HEK293 (cell line): Measurements from ENCODE around the gene OLFM2.

Experiments used
- CTCF ChIA-PET: fragments of 350-600 bp; formaldehyde crosslinking; extraction: SDS; loops from one replicate; lab custom pipeline; 2021; ENCODE audit warnings: antibody characterized with exemption; lab: Yijun Ruan, JAX
- POLR2A ChIA-PET: fragments of 300-600 bp; formaldehyde crosslinking; extraction: SDS; loops from one replicate; lab custom pipeline; 2020; ENCODE audit warnings: antibody characterized with exemption, inconsistent platforms; lab: Yijun Ruan, JAX
- H3K27ac ChIP-seq: fragments of 200-500 bp; sonication (Bioruptor generic); 2 replicates; pipeline ENCODE4 v1.5.1; 2014; ENCODE audit warnings: low read depth, low read length, control low read depth, inconsistent platforms; ENCODE audit errors: extremely low read depth
- H3K36me3 ChIP-seq, 2 experiments: fragments of 200-500 bp in 1 of 2; sonication (Bioruptor generic) in 1 of 2; 1 replicate in 1 of 2; 2 replicates in 1 of 2; pipeline ENCODE4 v1.5.1; 2014 to 2017; ENCODE audit warnings: inconsistent platforms in 2 of 2, low read length in 2 of 2; ENCODE audit not compliant: control insufficient read depth in 2 of 2, insufficient read depth in 1 of 2
- H3K4me1 ChIP-seq: fragments of 200-500 bp; sonication (Bioruptor generic); 2 replicates; pipeline ENCODE4 v1.5.1; 2014; ENCODE audit warnings: mild to moderate bottlenecking, low read length, inconsistent platforms; ENCODE audit not compliant: control insufficient read depth, insufficient read depth
- H3K4me3 ChIP-seq: 2 replicates; pipeline ENCODE4 v1.5.1; 2011; ENCODE audit warnings: low read depth, mild to moderate bottlenecking, control low read depth, low read length, moderate library complexity
- H3K9me3 ChIP-seq: fragments of 200-500 bp; sonication (Bioruptor generic); 2 replicates; pipeline ENCODE4 v1.5.1; 2014; ENCODE audit warnings: low read depth, low read length, inconsistent platforms; ENCODE audit not compliant: control insufficient read depth, insufficient read depth
- GLI4 ChIP-seq: fragments of 450-650 bp; formaldehyde crosslinking; IDR thresholded peaks from 2 replicates; pipeline ENCODE4 v1.5.1; 2016; ENCODE audit warnings: missing biosample characterization, missing genetic modification characterization
- KLF10 ChIP-seq: fragments of 450-650 bp; IDR thresholded peaks from 2 replicates; pipeline ENCODE4 v1.5.1; 2018; ENCODE audit warnings: missing biosample characterization, mild to moderate bottlenecking, missing genetic modification characterization
- KLF16 ChIP-seq: fragments of 450-650 bp; formaldehyde crosslinking; IDR thresholded peaks from 2 replicates; pipeline ENCODE4 v1.5.1; 2017; ENCODE audit warnings: missing biosample characterization, missing genetic modification characterization
- KLF17 ChIP-seq: fragments of 450-650 bp; formaldehyde crosslinking; IDR thresholded peaks from 2 replicates; pipeline ENCODE4 v1.5.1; 2016; ENCODE audit warnings: missing biosample characterization, missing genetic modification characterization
- PATZ1 ChIP-seq: fragments of 450-650 bp; formaldehyde crosslinking; IDR thresholded peaks from 2 replicates; pipeline ENCODE4 v1.5.1; 2016; ENCODE audit warnings: missing biosample characterization, missing genetic modification characterization
- SP2 ChIP-seq: fragments of 450-650 bp; formaldehyde crosslinking; IDR thresholded peaks from 2 replicates; pipeline ENCODE4 v1.5.1; 2016; ENCODE audit warnings: missing biosample characterization, missing genetic modification characterization
- TCF7L2 ChIP-seq: IDR thresholded peaks from 2 replicates; pipeline ENCODE4 v1.6.1; 2011; ENCODE audit warnings: low read depth, mild to moderate bottlenecking, inconsistent platforms, low read length, moderate library complexity, borderline replicate concordance
- ZBTB1 ChIP-seq: fragments of 450-650 bp; formaldehyde crosslinking; IDR thresholded peaks from 2 replicates; pipeline ENCODE4 v1.5.1; 2016; ENCODE audit warnings: missing biosample characterization, missing genetic modification characterization
- ZBTB17 ChIP-seq: fragments of 450-650 bp; formaldehyde crosslinking; IDR thresholded peaks from 2 replicates; pipeline ENCODE4 v1.5.1; 2016; ENCODE audit warnings: missing biosample characterization, missing genetic modification characterization
- ZFP69B ChIP-seq: fragments of 450-650 bp; formaldehyde crosslinking; IDR thresholded peaks from 2 replicates; pipeline ENCODE4 v1.5.1; 2016; ENCODE audit warnings: missing biosample characterization, missing genetic modification characterization
- ZNF133 ChIP-seq: fragments of 450-650 bp; formaldehyde crosslinking; IDR thresholded peaks from 2 replicates; pipeline ENCODE4 v1.5.1; 2016; ENCODE audit warnings: missing biosample characterization, missing genetic modification characterization
- ZNF146 ChIP-seq: fragments of 450-650 bp; formaldehyde crosslinking; IDR thresholded peaks from 2 replicates; pipeline ENCODE4 v1.5.1; 2016; ENCODE audit warnings: missing biosample characterization, missing genetic modification characterization
- ZNF169 ChIP-seq: fragments of 450-650 bp; formaldehyde crosslinking; IDR thresholded peaks from 2 replicates; pipeline ENCODE4 v1.5.1; 2016; ENCODE audit warnings: missing biosample characterization, missing genetic modification characterization
- ZNF341 ChIP-seq: fragments of 450-650 bp; formaldehyde crosslinking; IDR thresholded peaks from 2 replicates; pipeline ENCODE4; 2016; ENCODE audit warnings: low read depth, missing biosample characterization, missing genetic modification characterization
- ZNF629 ChIP-seq: fragments of 450-650 bp; formaldehyde crosslinking; IDR thresholded peaks from 2 replicates; pipeline ENCODE4 v1.5.1; 2017; ENCODE audit warnings: missing biosample characterization, missing genetic modification characterization
- ZNF654 ChIP-seq: fragments of 450-650 bp; formaldehyde crosslinking; IDR thresholded peaks from 2 replicates; pipeline ENCODE4 v1.5.1; 2016; ENCODE audit warnings: low read depth, missing biosample characterization, missing genetic modification characterization
- ZNF670 ChIP-seq: fragments of 450-650 bp; formaldehyde crosslinking; IDR thresholded peaks from 2 replicates; pipeline ENCODE4 v1.5.1; 2016; ENCODE audit warnings: missing biosample characterization, missing genetic modification characterization, low read depth
- TF ChIP-seq, protein P1 (sequence below): fragments of 450-650 bp; formaldehyde crosslinking; conservative IDR thresholded peaks from 2 replicates; pipeline ENCODE4 v1.5.1; 2016; ENCODE audit warnings: low read depth, missing biosample characterization, missing genetic modification characterization
- TF ChIP-seq, protein P2 (sequence below): fragments of 450-650 bp; formaldehyde crosslinking; conservative IDR thresholded peaks from 2 replicates; pipeline ENCODE4 v1.5.1; 2016; ENCODE audit warnings: low read depth, missing biosample characterization, missing genetic modification characterization
- TF ChIP-seq, protein P3 (sequence below): fragments of 450-650 bp; formaldehyde crosslinking; IDR thresholded peaks from 2 replicates; pipeline ENCODE4 v1.5.1; 2016; ENCODE audit warnings: missing biosample characterization, missing genetic modification characterization
- TF ChIP-seq, protein P4 (sequence below): fragments of 450-650 bp; formaldehyde crosslinking; IDR thresholded peaks from 2 replicates; pipeline ENCODE4 v1.5.1; 2016; ENCODE audit warnings: missing biosample characterization, missing genetic modification characterization

OLFM2 gene

GRCh38 chr19:9827289-9828238 is 108.8 kb downstream of the OLFM2 start, which contains the start of gene UBL5:
Gene UBL5, plus strand, starts transcription at chr19:9827918. Its CDS starts 420 bp downstream, at chr19:9828338.
- CTCF ChIA-PET = interaction anchor here (0.5 to 0.9 kb wide), 5 partner anchors 18 to 1057 kb away, joined by 3 to 5 read pairs (median 4); no protein-coding TSS in a partner anchor
- peak within 1 kb of the TSS; percentile 77 for H3K4me3 ChIP-seq
- POLR2A ChIA-PET = interaction anchor here (0.5 to 2.6 kb wide), 10 partner anchors 9 to 1314 kb away, joined by 3 to 29 read pairs (median 4); partner anchors contain the start of genes FBXL12, S1PR2 and ZNF414
- TF ChIP-seq, protein P1, sequence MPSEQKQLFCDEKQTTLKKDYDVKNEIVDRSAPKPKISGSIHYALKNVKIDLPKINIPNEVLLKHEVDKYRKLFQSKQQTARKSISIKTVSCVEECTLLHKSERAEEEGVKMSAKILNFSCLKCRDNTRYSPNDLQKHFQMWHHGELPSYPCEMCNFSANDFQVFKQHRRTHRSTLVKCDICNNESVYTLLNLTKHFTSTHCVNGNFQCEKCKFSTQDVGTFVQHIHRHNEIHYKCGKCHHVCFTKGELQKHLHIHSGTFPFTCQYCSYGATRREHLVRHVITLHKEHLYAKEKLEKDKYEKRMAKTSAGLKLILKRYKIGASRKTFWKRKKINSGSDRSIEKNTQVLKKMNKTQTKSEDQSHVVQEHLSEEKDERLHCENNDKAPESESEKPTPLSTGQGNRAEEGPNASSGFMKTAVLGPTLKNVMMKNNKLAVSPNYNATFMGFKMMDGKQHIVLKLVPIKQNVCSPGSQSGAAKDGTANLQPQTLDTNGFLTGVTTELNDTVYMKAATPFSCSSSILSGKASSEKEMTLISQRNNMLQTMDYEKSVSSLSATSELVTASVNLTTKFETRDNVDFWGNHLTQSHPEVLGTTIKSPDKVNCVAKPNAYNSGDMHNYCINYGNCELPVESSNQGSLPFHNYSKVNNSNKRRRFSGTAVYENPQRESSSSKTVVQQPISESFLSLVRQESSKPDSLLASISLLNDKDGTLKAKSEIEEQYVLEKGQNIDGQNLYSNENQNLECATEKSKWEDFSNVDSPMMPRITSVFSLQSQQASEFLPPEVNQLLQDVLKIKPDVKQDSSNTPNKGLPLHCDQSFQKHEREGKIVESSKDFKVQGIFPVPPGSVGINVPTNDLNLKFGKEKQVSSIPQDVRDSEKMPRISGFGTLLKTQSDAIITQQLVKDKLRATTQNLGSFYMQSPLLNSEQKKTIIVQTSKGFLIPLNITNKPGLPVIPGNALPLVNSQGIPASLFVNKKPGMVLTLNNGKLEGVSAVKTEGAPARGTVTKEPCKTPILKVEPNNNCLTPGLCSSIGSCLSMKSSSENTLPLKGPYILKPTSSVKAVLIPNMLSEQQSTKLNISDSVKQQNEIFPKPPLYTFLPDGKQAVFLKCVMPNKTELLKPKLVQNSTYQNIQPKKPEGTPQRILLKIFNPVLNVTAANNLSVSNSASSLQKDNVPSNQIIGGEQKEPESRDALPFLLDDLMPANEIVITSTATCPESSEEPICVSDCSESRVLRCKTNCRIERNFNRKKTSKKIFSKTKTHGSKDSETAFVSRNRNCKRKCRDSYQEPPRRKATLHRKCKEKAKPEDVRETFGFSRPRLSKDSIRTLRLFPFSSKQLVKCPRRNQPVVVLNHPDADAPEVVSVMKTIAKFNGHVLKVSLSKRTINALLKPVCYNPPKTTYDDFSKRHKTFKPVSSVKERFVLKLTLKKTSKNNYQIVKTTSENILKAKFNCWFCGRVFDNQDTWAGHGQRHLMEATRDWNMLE (tag by site-specific recombination) = peak; percentile 100
- peak; percentile 27; the same call in 1 of the 2 replicates for TF ChIP-seq TCF7L2
- TF ChIP-seq ZNF670 (tag by site-specific recombination) = no peak
- 0 out of 2 replicates have a peak, but pooled peaks have one; percentile 27 for TF ChIP-seq KLF17 (tag by site-specific recombination)
- TF ChIP-seq, protein P2, sequence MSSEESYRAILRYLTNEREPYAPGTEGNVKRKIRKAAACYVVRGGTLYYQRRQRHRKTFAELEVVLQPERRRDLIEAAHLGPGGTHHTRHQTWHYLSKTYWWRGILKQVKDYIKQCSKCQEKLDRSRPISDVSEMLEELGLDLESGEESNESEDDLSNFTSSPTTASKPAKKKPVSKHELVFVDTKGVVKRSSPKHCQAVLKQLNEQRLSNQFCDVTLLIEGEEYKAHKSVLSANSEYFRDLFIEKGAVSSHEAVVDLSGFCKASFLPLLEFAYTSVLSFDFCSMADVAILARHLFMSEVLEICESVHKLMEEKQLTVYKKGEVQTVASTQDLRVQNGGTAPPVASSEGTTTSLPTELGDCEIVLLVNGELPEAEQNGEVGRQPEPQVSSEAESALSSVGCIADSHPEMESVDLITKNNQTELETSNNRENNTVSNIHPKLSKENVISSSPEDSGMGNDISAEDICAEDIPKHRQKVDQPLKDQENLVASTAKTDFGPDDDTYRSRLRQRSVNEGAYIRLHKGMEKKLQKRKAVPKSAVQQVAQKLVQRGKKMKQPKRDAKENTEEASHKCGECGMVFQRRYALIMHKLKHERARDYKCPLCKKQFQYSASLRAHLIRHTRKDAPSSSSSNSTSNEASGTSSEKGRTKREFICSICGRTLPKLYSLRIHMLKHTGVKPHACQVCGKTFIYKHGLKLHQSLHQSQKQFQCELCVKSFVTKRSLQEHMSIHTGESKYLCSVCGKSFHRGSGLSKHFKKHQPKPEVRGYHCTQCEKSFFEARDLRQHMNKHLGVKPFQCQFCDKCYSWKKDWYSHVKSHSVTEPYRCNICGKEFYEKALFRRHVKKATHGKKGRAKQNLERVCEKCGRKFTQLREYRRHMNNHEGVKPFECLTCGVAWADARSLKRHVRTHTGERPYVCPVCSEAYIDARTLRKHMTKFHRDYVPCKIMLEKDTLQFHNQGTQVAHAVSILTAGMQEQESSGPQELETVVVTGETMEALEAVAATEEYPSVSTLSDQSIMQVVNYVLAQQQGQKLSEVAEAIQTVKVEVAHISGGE (tag by site-specific recombination) = peak; percentile 95
- peak; percentile 92 for TF ChIP-seq KLF10 (tag by site-specific recombination)
- TF ChIP-seq ZBTB1 (tag by site-specific recombination) = no peak
- TF ChIP-seq, protein P3, sequence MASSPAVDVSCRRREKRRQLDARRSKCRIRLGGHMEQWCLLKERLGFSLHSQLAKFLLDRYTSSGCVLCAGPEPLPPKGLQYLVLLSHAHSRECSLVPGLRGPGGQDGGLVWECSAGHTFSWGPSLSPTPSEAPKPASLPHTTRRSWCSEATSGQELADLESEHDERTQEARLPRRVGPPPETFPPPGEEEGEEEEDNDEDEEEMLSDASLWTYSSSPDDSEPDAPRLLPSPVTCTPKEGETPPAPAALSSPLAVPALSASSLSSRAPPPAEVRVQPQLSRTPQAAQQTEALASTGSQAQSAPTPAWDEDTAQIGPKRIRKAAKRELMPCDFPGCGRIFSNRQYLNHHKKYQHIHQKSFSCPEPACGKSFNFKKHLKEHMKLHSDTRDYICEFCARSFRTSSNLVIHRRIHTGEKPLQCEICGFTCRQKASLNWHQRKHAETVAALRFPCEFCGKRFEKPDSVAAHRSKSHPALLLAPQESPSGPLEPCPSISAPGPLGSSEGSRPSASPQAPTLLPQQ (tag by site-specific recombination) = peak; percentile 40; the same call in 1 of the 2 replicates
- no peak for TF ChIP-seq ZNF146
- TF ChIP-seq PATZ1 (tag by site-specific recombination) = peak; percentile 50; the same call in 1 of the 2 replicates
- peak; percentile 27; the same call in 1 of the 2 replicates for TF ChIP-seq GLI4 (tag by site-specific recombination)
- TF ChIP-seq ZNF169 (tag by site-specific recombination) = no peak
- TF ChIP-seq ZBTB17 = peak; percentile 44
- TF ChIP-seq SP2 = peak; percentile 94
- TF ChIP-seq, protein P4, sequence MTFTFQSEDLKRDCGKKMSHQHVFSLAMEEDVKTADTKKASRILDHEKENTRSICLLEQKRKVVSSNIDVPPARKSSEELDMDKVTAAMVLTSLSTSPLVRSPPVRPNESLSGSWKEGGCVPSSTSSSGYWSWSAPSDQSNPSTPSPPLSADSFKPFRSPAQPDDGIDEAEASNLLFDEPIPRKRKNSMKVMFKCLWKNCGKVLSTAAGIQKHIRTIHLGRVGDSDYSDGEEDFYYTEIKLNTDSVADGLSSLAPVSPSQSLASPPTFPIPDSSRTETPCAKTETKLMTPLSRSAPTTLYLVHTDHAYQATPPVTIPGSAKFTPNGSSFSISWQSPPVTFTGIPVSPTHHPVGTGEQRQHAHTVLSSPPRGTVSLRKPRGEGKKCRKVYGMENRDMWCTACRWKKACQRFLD (tag by site-specific recombination) = no peak
- peak; percentile 79 for TF ChIP-seq ZNF341
- TF ChIP-seq ZNF629 (tag by site-specific recombination) = peak; percentile 21; the same call in 1 of the 2 replicates
- 0 out of 2 replicates have a peak, but pooled peaks have one; percentile 10 for TF ChIP-seq ZFP69B
- peak; percentile 81; the same call in 1 of the 2 replicates for TF ChIP-seq KLF16
- no peak for TF ChIP-seq ZNF133
- no peak for TF ChIP-seq ZNF654 (tag by site-specific recombination)

More at GRCh38 chr19:9827289-9828238, 108.8 kb downstream of the OLFM2 start, which contains the start of gene UBL5:
- Histone ChIP-seq H3K27ac (peak within 1 kb of the TSS; percentile 56; the same call in 1 of the 2 replicates), H3K4me1 (no peaks in the 10 kb centered on the region; the same call in 1 of the 2 replicates), H3K36me3 (peaks cover 4 to 25% of the 10 kb centered on the region in 2 experiments; a peak in 2 of 3 replicates), H3K9me3 (no peaks in the 10 kb centered on the region)
